Bronchial smooth muscle cell (primary cell): ENCODE results near the gene KLHL33. TPM values are rescaled to one million over a fixed set of nuclear protein-coding genes. Genes with fewer than 3 reads are reported as not detected.

Experiments
- total RNA-seq: library from RNA; depleted of rRNA; stranded (reverse); fragments of >200 nt; gene quantifications from 2 replicates; pipeline ENCODE4 v1.2.1, GENCODE V29; 2014

Gene KLHL33, protein sequence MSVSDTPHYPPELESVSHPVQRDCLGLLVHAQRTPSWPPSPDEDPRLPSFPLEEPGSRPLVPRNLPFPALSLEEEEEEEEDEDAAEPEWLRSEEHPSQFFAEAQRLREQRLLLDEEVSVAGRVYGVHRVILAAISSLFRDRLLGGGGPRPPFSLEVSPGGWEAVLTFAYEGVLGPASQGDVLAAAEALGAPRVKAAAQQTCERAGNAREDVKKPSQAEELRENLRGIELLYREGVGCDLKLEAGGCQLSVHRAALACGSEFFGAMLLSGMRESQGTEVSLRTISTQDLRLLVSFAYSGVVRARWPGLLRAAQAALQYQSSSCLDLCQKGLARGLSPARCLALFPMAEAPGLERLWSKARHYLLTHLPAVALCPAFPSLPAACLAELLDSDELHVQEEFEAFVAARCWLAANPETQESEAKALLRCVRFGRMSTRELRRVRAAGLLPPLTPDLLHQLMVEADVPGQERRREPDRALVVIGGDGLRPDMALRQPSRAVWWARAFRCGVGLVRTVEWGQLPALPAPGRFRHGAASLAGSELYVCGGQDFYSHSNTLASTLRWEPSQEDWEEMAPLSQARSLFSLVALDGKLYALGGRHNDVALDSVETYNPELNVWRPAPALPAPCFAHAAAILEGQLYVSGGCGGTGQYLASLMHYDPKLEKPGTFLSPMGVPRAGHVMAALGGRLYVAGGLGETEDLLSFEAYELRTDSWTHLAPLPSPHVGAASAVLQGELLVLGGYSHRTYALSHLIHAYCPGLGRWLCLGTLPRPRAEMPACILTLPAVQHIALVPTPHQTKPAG
- total RNA-seq = 0.32 and 0.60 TPM in 2 replicates

GRCh38 chr14:20435582-20436362 is at the start of gene KLHL33:
Gene KLHL33, minus strand, starts transcription at chr14:20436166. Its CDS starts 355 bp downstream, at chr14:20435811.

GRCh38 chr14:20469242-20469889 is 33.4 kb upstream of the KLHL33 start, which contains the start of gene PNP:
Gene PNP, plus strand, starts transcription at chr14:20469406. Its CDS starts 119 bp downstream, at chr14:20469525.

DNA sequence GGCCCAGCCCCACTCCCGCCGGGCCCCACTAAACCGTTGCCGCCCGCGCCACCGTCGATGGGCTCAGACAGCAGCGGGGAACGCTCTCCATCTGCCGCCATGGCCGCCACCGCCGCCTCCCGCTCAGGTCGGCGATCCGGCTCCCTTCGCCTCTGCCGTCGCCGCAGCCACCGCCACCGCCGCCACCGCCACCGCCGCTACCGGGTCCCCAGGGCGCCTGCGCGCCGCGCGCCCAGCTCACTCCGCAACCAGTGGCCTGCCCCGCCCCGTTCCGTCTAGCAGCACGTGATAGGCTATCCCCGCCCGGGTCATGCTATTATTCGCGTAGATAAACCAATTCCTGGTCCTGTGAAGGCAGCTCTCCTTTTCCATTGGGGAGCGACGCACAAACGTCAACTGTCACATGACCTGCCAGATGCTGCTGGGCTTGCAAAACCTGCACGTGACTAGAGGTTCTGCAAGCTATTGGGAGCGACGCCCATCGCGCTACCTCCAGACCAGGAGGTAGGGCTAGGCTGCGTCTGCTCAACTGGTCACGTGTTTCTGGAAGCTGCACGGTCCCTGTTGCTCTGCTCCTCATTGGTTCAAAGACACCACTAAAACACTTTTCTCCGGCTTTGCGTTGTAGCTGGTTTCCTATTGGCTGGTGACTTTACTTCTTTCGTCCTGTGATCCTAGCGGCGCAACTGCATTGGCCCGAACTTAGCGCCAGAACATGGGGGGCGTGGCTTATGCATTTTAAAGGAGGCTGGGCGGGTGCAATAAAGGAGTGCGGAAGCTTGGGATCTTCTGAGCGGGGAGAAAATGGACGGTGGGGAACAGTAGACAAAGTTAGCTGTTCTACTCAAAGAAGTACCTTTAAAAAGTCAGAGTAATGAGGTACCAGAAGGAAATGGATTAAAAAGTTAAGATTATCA is 25.5 kb upstream of the KLHL33 start, which contains the start of gene PIP4P1:
Gene PIP4P1 (minus strand): TSS at position 210 of the 917 bp plus-strand sequence. CDS start 109 bp downstream, at position 101.

GRCh38 chr14:20454516-20455354 is 18.8 kb upstream of the KLHL33 start, which contains the start of the genes APEX1 and OSGEP:
Gene APEX1, plus strand, starts transcription at chr14:20455226. Its CDS starts 420 bp downstream, at chr14:20455646.
Gene OSGEP, minus strand, starts transcription at chr14:20454812. Its CDS starts 129 bp downstream, at chr14:20454683.

DNA sequence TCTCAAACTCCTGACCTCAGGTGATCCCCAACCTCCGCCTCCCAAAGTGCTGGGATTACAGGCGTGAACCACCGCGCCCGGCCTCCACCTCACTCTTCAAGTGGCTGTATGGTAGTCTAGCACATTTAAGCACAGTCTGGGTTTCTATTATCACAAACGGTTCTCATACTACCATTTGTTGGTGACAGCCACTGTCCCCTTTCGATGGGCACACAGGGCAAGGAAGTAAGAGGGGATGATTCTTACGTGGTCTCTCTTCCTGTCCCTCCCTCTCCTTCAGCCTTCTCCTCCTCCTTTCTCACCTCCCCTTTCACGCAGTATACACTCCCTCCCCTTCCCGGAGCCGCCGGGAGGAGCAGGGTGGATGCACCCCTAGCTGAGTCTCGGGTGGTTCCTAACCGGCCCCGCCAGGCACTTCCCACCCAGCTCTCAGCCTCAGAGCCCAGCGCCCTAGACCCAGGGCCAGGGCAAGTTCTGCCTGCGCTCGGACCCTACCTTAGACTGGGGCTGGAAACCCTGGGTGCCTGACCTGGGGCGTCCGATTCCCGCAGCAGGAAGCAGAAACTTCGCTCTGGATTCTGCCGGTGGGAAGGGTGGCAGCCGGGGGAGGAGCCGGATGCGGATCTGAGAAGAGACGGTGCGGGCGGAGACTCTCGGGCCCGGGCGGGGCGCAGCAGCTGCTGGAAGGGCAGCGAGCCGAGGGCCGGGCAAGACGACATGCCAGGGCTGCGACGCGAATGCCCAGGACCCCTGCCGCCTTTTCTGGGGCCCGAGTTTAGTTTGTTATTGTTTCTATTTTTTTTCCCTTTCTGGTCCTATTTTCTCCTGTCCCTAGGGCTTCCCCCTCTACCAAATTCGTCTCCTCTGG is 22.9 kb downstream of the KLHL33 start, which contains the start of gene TEP1:
Gene TEP1 (minus strand): TSS at position 626 of the 868 bp plus-strand sequence. CDS start 5,062 bp downstream, outside the sequence.

Other genes with a start within 250 kb of the KLHL33 start
- not detected in 2 replicates for gene OR11G2, start 245.3 kb downstream of the KLHL33 start, total RNA-seq
- gene OR11H6, start 212.5 kb downstream of the KLHL33 start, total RNA-seq = not detected in 2 replicates
- gene OR11H7, start 207.2 kb downstream of the KLHL33 start, total RNA-seq = not detected in 2 replicates
- not detected in 2 replicates for gene OR11H4, start 196.9 kb downstream of the KLHL33 start, total RNA-seq
- 27.1 and 44.9 TPM in 2 replicates for gene TTC5, start 130.2 kb downstream of the KLHL33 start, total RNA-seq
- gene CCNB1IP1, start 102.9 kb downstream of the KLHL33 start, total RNA-seq = 35.9 and 45.7 TPM in 2 replicates
- gene PARP2, start 92.5 kb downstream of the KLHL33 start, total RNA-seq = 3.3 and 5.7 TPM in 2 replicates
- 12.0 and 12.5 TPM in 2 replicates for gene TEP1, start 22.7 kb downstream of the KLHL33 start, total RNA-seq
- gene OSGEP, start 18.6 kb upstream of the KLHL33 start, total RNA-seq = 24.9 and 26.3 TPM in 2 replicates
- gene APEX1, start 19.1 kb upstream of the KLHL33 start, total RNA-seq = 46.5 and 68.7 TPM in 2 replicates
- gene PIP4P1, start 25.3 kb upstream of the KLHL33 start, total RNA-seq = 20.9 and 22.1 TPM in 2 replicates
- 6.6 and 9.6 TPM in 2 replicates for gene PNP, start 33.2 kb upstream of the KLHL33 start, total RNA-seq
- 0.17 TPM in 1 of 2 replicates, not detected in the other for gene RNASE10, start 69.4 kb upstream of the KLHL33 start, total RNA-seq
- gene RNASE9, start 124.9 kb upstream of the KLHL33 start, total RNA-seq = not detected in 2 replicates
- not detected in 2 replicates for gene RNASE11, start 151.8 kb upstream of the KLHL33 start, total RNA-seq
- gene RNASE12, start 155.2 kb upstream of the KLHL33 start, total RNA-seq = not detected in 2 replicates
- gene OR6S1, start 205.5 kb upstream of the KLHL33 start, total RNA-seq = not detected in 2 replicates
- 10.2 and 31.9 TPM in 2 replicates for gene RNASE4, start 248.4 kb upstream of the KLHL33 start, total RNA-seq